Measurements from ENCODE around the gene NOP14.

DNA sequence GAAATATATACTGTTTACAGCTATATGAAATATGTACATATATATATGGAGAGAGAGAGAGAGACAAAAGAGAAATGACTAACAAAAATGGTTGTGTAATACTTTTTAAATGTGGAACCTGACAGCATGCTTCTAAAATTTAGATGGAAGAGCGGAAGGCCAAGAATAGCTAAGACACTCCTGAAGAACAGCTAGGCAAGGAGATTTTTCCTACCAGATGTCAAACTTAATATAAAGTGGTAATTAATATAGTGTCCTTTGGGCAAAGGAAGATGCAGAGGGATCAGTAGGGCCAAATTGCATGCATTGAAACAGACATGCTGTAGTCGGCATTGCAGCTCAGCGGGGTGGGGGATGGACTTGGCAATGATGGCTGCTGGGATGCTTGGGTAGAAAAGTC is 74.3 kb downstream of the NOP14 start:
- TF ChIP-seq, protein P1, sequence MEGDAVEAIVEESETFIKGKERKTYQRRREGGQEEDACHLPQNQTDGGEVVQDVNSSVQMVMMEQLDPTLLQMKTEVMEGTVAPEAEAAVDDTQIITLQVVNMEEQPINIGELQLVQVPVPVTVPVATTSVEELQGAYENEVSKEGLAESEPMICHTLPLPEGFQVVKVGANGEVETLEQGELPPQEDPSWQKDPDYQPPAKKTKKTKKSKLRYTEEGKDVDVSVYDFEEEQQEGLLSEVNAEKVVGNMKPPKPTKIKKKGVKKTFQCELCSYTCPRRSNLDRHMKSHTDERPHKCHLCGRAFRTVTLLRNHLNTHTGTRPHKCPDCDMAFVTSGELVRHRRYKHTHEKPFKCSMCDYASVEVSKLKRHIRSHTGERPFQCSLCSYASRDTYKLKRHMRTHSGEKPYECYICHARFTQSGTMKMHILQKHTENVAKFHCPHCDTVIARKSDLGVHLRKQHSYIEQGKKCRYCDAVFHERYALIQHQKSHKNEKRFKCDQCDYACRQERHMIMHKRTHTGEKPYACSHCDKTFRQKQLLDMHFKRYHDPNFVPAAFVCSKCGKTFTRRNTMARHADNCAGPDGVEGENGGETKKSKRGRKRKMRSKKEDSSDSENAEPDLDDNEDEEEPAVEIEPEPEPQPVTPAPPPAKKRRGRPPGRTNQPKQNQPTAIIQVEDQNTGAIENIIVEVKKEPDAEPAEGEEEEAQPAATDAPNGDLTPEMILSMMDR (IDR thresholded peaks at IDR 0.05): no peak
- no peak for TF ChIP-seq EZH2 (IDR thresholded peaks at IDR 0.05; ENCODE audit: borderline replicate concordance, insufficient read depth, low read depth, low read length, poor library complexity, severe bottlenecking)
